ENCODE results near the gene C1RL. TPM values are rescaled to one million over a fixed set of nuclear protein-coding genes. Genes with fewer than 3 reads are reported as not detected.

Gene C1RL
- total RNA-seq, 4 donors from 2014 or later: 64.8 to 159 (median 88.2) TPM

- WGBS: 46% methylated on average over 3 of the region's 5 CpGs
Measured at GRCh38 chr12:7113389-7113871, 4.4 kb upstream of the C1RL start.

GRCh38 chr12:7112041-7112440 lies 3.0 kb upstream of the C1RL start:
- Histone ChIP-seq H3K27ac (replicated peaks in 1 of 4) (peak overlapping the region in 3 of 4 donors; percentile 28 to 41 (median 35)), H3K4me1 (peaks cover 15 to 49% (median 44%) of the 10 kb centered on the region in 4 donors), H3K27me3 (no peaks in the 10 kb centered on the region), H3K36me3 (peaks cover 0 to 22% (median under 1%) of the 10 kb centered on the region in 4 donors), H3K9me3 (no peaks in the 10 kb centered on the region), H3K4me3 (no peak overlapping the region)
- DNase-seq (ENCODE audit: extremely low spot score): no peak
- WGBS: 68% methylated on average over 4 of the region's 4 CpGs
- intact Hi-C loops (cut with DNase I): loop anchor here (5.0 kb wide), 2 partner anchors 165 to 240 kb away; partner anchors contain the start of gene SPSB2
- TF ChIP-seq POLR2A (IDR thresholded peaks at IDR 0.05; ENCODE audit: low read depth) (no peak), POLR2AphosphoS5 (IDR thresholded peaks at IDR 0.05) (no peak), EP300 (IDR thresholded peaks at IDR 0.05) (no peak)

More at GRCh38 chr12:7113389-7113871, 4.4 kb upstream of the C1RL start:
- Histone ChIP-seq H3K4me3 (no peak overlapping the region), H3K9me3 (no peaks in the 10 kb centered on the region), H3K36me3 (peaks cover 0 to 33% (median 3%) of the 10 kb centered on the region in 4 donors), H3K4me1 (peaks cover 8 to 38% (median 33%) of the 10 kb centered on the region in 4 donors), H3K27ac (replicated peaks in 1 of 4) (no peak overlapping the region), H3K27me3 (no peaks in the 10 kb centered on the region)
- TF ChIP-seq EP300 (IDR thresholded peaks at IDR 0.05) (no peak), POLR2AphosphoS5 (IDR thresholded peaks at IDR 0.05) (peak; percentile 10 to 11), POLR2A (IDR thresholded peaks at IDR 0.05; ENCODE audit: low read depth) (no peak), CTCF (IDR thresholded peaks at IDR 0.05) (peak; percentile 85 to 89 (median 87))
- intact Hi-C loops (cut with DNase I): loop anchor here (5.0 kb wide), 2 partner anchors 166 to 241 kb away; partner anchors contain the start of gene SPSB2
- no peak for DNase-seq (ENCODE audit: extremely low spot score)

- Histone ChIP-seq H3K4me1 (peaks cover 17 to 57% (median 54%) of the 10 kb centered on the region in 4 donors), H3K9me3 (no peaks in the 10 kb centered on the region), H3K27ac (replicated peaks in 1 of 4) (no peak overlapping the region), H3K4me3 (no peak overlapping the region), H3K27me3 (no peaks in the 10 kb centered on the region), H3K36me3 (peaks cover 0 to 8% (median 0%) of the 10 kb centered on the region in 4 donors)
- 95% methylated on average over 4 of the region's 5 CpGs for WGBS
- intact Hi-C loops (cut with DNase I): loop anchor here (5.0 kb wide), 2 partner anchors 163 to 238 kb away; partner anchors contain the start of gene SPSB2
- no peak for DNase-seq (ENCODE audit: extremely low spot score)
- TF ChIP-seq POLR2AphosphoS5 (IDR thresholded peaks at IDR 0.05) (no peak), EP300 (IDR thresholded peaks at IDR 0.05) (no peak), CTCF (IDR thresholded peaks at IDR 0.05) (no peak)
Measured at GRCh38 chr12:7110661-7111060, 1.6 kb upstream of the C1RL start.

GRCh38 chr12:7109572-7109920 lies 532 bp upstream of the C1RL start:
- 60% methylated on average over 5 of the region's 5 CpGs for WGBS

More at GRCh38 chr12:7109572-7109920, 532 bp upstream of the C1RL start:
- no peaks in the 10 kb centered on the region for H3K9me3 ChIP-seq
- no peak for DNase-seq (ENCODE audit: extremely low spot score)
- intact Hi-C loops (cut with DNase I): loop anchor here (1.0 to 2.0 kb wide), 2 partner anchors 17 to 49 kb away; partner anchors contain the start of genes C1R and C1S
- peak overlapping the region; percentile 57 to 82 (median 68) for H3K4me3 ChIP-seq
- peaks cover 17 to 64% (median 57%) of the 10 kb centered on the region in 4 donors for H3K4me1 ChIP-seq
- H3K36me3 ChIP-seq: peaks cover 0 to under 1% (median 0%) of the 10 kb centered on the region in 4 donors
- TF ChIP-seq POLR2A (IDR thresholded peaks at IDR 0.05; ENCODE audit: low read depth) (no peak), CTCF (IDR thresholded peaks at IDR 0.05) (no peak), EP300 (IDR thresholded peaks at IDR 0.05) (no peak), POLR2AphosphoS5 (IDR thresholded peaks at IDR 0.05) (no peak)
- H3K27me3 ChIP-seq: no peaks in the 10 kb centered on the region
- peak overlapping the region; percentile 91 to 96 (median 94) for H3K27ac ChIP-seq (replicated peaks in 1 of 4)

All from esophagus muscularis mucosa (tissue), 4 donors.